NCI-H2196 (cell line): ENCODE measurements around the gene DMC1.
"Not testable (repeated sequence)": the region's sequence is repeated elsewhere in the genome, so short reads cannot be mapped to it uniquely, and the experiment has no call there.

Experiments used
- DNase-seq: peaks from one replicate; lab custom pipeline; 2025; ENCODE audit not compliant: unreplicated experiment; lab: John Stamatoyannopoulos, UW

DMC1 gene

GRCh38 chr22:38470179-38470578, 99.8 kb downstream of the DMC1 start:
- DNase-seq, result not testable (repeated sequence)

GRCh38 chr22:38469306-38469781, 100.6 kb downstream of the DMC1 start:
- no peak for DNase-seq
